GM23338 (cell line): ENCODE results near the gene FBXL2. TPM values are rescaled to one million over a fixed set of nuclear protein-coding genes. Genes with fewer than 3 reads are reported as not detected.

Source experiments
- ATAC-seq: fragments of 200-7000 bp; cut with Tn5 transposase; 3 replicates; pipeline ENCODE4 v1.9.1; 2020
- DNase-seq: peaks from one replicate; pipeline ENCODE4 v3.0.0-alpha.2; 2015; ENCODE audit warnings: low spot score
- H2AFZ ChIP-seq: fragments of 200-600 bp; sonication (generic); 2 replicates; pipeline ENCODE4 v1.8.0; 2016; ENCODE audit warnings: antibody characterized with exemption, mild to moderate bottlenecking, moderate library complexity
- H3F3A ChIP-seq: fragments of 200-600 bp; sonication (generic); replicated peaks from 2 replicates; pipeline ENCODE4 v1.8.0; 2017; ENCODE audit warnings: antibody characterized with exemption, mixed run types, low read depth
- H3K27ac ChIP-seq: fragments of 200-600 bp; sonication (generic); 2 replicates; pipeline ENCODE4 v1.6.1; 2016; ENCODE audit warnings: low read depth
- H3K27me3 ChIP-seq: fragments of 200-600 bp; sonication (generic); 2 replicates; pipeline ENCODE4 v1.8.0; 2016; ENCODE audit warnings: mild to moderate bottlenecking, mixed run types, moderate library complexity; ENCODE audit not compliant: insufficient read depth
- H3K36me3 ChIP-seq: fragments of 200-600 bp; sonication (generic); 2 replicates; pipeline ENCODE4 v1.8.0; 2016; ENCODE audit warnings: mild to moderate bottlenecking; ENCODE audit not compliant: insufficient read depth
- H3K4me1 ChIP-seq: fragments of 200-600 bp; sonication (generic); 2 replicates; pipeline ENCODE4 v1.8.0; 2016; ENCODE audit warnings: mild to moderate bottlenecking, moderate library complexity; ENCODE audit not compliant: insufficient read depth
- H3K4me2 ChIP-seq: fragments of 200-600 bp; sonication (generic); 2 replicates; pipeline ENCODE4 v1.7.1; 2017; ENCODE audit warnings: mixed run types
- H3K4me3 ChIP-seq: fragments of 200-600 bp; sonication (generic); 2 replicates; pipeline ENCODE4 v1.6.1; 2016; ENCODE audit warnings: mixed run types
- H3K79me2 ChIP-seq: fragments of 200-600 bp; sonication (generic); replicated peaks from 2 replicates; pipeline ENCODE4 v1.8.0; 2017; ENCODE audit warnings: mild to moderate bottlenecking; ENCODE audit not compliant: insufficient read depth
- H3K9me2 ChIP-seq: fragments of 200-600 bp; sonication (generic); 2 replicates; pipeline ENCODE4 v1.8.0; 2017; ENCODE audit not compliant: insufficient read depth
- H4K20me1 ChIP-seq: fragments of 200-600 bp; sonication (generic); replicated peaks from 2 replicates; pipeline ENCODE4 v1.8.0; 2017; ENCODE audit warnings: mild to moderate bottlenecking; ENCODE audit not compliant: insufficient read depth
- H3K27ac Mint-ChIP-seq: 2 replicates; pipeline ENCODE4 v1.8.0; 2020; ENCODE audit warnings: inconsistent platforms, mild to moderate bottlenecking, moderate library complexity, mixed read lengths
- H3K27me3 Mint-ChIP-seq: 3 replicates; pipeline ENCODE4 v1.8.0; 2022; ENCODE audit warnings: low read depth, mild to moderate bottlenecking, moderate library complexity, mixed read lengths, inconsistent platforms; ENCODE audit not compliant: insufficient read depth, poor library complexity
- H3K36me3 Mint-ChIP-seq: 3 replicates; pipeline ENCODE4 v1.8.0; 2021; ENCODE audit warnings: low read depth, mild to moderate bottlenecking, inconsistent platforms, moderate library complexity, mixed read lengths
- H3K4me1 Mint-ChIP-seq: 3 replicates; pipeline ENCODE4 v1.8.0; 2020; ENCODE audit warnings: mild to moderate bottlenecking, inconsistent platforms, mixed read lengths
- H3K4me3 Mint-ChIP-seq: 3 replicates; pipeline ENCODE4 v1.8.0; 2021; ENCODE audit warnings: moderate library complexity, mild to moderate bottlenecking, inconsistent platforms, mixed read lengths
- H3K9me3 Mint-ChIP-seq: 3 replicates; pipeline ENCODE4 v1.8.0; 2020; ENCODE audit warnings: moderate library complexity, mild to moderate bottlenecking, inconsistent platforms, mixed read lengths
- CREB1 ChIP-seq: fragments of 250-450 bp; sonication (Bioruptor Pico); IDR thresholded peaks from 2 replicates; pipeline ENCODE4 v1.5.0; 2020; ENCODE audit warnings: low read depth, mild to moderate bottlenecking, moderate library complexity
- EZH2 ChIP-seq: fragments of 200-600 bp; sonication (generic); IDR thresholded peaks from one replicate; pipeline ENCODE4 v1.8.0; 2017; ENCODE audit warnings: antibody characterized with exemption, mild to moderate bottlenecking, low read depth; ENCODE audit not compliant: unreplicated experiment
- EZH2phosphoT487 ChIP-seq: fragments of 200-600 bp; sonication (generic); IDR thresholded peaks from one replicate; pipeline ENCODE4 v1.8.1; 2018; ENCODE audit warnings: antibody characterized with exemption; ENCODE audit not compliant: unreplicated experiment
- JUNB ChIP-seq: IDR thresholded peaks from one replicate; pipeline ENCODE4 v1.6.1; 2016; ENCODE audit warnings: antibody characterized with exemption; ENCODE audit not compliant: unreplicated experiment
- NANOG ChIP-seq: IDR thresholded peaks from 2 replicates; pipeline ENCODE4 v1.6.1; 2016; ENCODE audit warnings: antibody characterized with exemption, borderline replicate concordance
- POLR2AphosphoS5 ChIP-seq: IDR thresholded peaks from 2 replicates; pipeline ENCODE4 v1.6.1; 2016; ENCODE audit warnings: antibody characterized with exemption, low read depth
- STAT1 ChIP-seq: IDR thresholded peaks from one replicate; pipeline ENCODE4 v1.6.1; 2016; ENCODE audit warnings: antibody characterized with exemption; ENCODE audit not compliant: unreplicated experiment
- ZNF114 ChIP-seq: fragments of 250-450 bp; sonication (Bioruptor Pico); IDR thresholded peaks from 2 replicates; pipeline ENCODE4 v1.5.0; 2020; ENCODE audit warnings: mild to moderate bottlenecking, moderate library complexity
- ZNF331 ChIP-seq: fragments of 250-450 bp; sonication (Bioruptor Pico); IDR thresholded peaks from 2 replicates; pipeline ENCODE4 v1.5.0; 2020; ENCODE audit warnings: low read depth, mild to moderate bottlenecking, moderate library complexity
- polyA plus RNA-seq: library from polyadenylated mRNA; unstranded; fragments of >200 nt; fragmentation: Nextera tagmentation; extraction: Ambion mirVana; gene quantifications from 2 replicates; pipeline ENCODE4 v1.2.1, GENCODE V29; 2016
- total RNA-seq: library from RNA; depleted of rRNA; stranded (reverse); fragments of >200 nt; shearing (Covaris generic); gene quantifications from 2 replicates; pipeline ENCODE4 v1.2.3, GENCODE V29; 2014
- TF ChIP-seq, protein P1 (sequence below): fragments of 250-450 bp; sonication (Bioruptor Pico); IDR thresholded peaks from 2 replicates; pipeline ENCODE4 v1.5.0; 2020; ENCODE audit warnings: mild to moderate bottlenecking, moderate library complexity
- TF ChIP-seq, protein P2 (sequence below): IDR thresholded peaks from one replicate; pipeline ENCODE4 v1.6.1; 2018; ENCODE audit warnings: antibody characterized with exemption; ENCODE audit not compliant: unreplicated experiment
- TF ChIP-seq, protein P3 (sequence below): IDR thresholded peaks from 2 replicates; pipeline ENCODE4 v1.6.1; 2016; ENCODE audit warnings: antibody characterized with exemption
- TF ChIP-seq, protein P4 (sequence below), 2 experiments: fragments of 200-600 bp in 1 of 2; sonication (generic) in 1 of 2; conservative IDR thresholded peaks; 2 replicates each; pipeline versions ENCODE4 v1.5.1 to v1.6.1; 2016 to 2017; ENCODE audit warnings: antibody characterized with exemption in 2 of 2, low read depth in 2 of 2, mild to moderate bottlenecking in 2 of 2, moderate library complexity in 1 of 2

Gene FBXL2
- total and polyA plus RNA-seq, 2 experiments from 2014 or later = 2.8 to 5.7 TPM

DNA sequence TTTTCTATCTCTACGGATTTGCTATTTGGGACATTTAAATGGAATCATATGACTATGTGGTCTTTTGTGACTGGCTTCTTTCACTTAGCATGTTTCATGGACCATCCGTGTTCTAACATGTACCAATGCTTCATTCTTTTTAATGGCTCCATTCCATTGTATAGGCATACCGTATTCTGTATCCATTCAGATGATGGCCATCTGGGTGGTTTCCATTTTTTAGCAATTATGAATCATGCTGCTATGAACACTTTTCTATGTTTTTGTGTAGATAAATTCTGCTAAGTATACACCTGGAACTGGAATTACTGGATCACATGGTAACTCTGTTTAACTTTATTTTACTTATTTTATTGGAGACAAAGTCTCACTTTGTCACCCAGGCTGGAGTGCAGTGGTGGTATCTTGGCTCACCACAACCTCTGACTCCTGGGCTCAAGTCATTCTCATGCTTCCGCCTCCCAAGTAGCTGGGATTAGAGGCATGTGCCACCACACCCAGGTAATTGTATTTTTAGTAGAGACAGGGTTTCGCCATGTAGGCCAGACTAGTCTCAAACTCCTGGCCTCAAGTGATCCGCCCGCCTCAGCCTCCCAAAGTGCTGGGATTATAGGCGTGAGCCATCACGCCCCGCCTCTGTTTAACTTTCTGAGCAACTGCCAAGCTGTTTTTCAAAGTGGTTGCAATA, 149.5 kb downstream of the FBXL2 start:
- no peaks in the 10 kb centered on the region for H3F3A ChIP-seq
- ATAC-seq = peak; percentile 17
- TF ChIP-seq ZNF331 (CRISPR knock-in tag) (no peak), POLR2AphosphoS5 (no peak), EZH2 (no peak), ZNF114 (no peak), JUNB (no peak), STAT1 (no peak), NANOG (no peak), EZH2phosphoT487 (no peak), CREB1 (CRISPR knock-in tag) (no peak)
- TF ChIP-seq, protein P1, sequence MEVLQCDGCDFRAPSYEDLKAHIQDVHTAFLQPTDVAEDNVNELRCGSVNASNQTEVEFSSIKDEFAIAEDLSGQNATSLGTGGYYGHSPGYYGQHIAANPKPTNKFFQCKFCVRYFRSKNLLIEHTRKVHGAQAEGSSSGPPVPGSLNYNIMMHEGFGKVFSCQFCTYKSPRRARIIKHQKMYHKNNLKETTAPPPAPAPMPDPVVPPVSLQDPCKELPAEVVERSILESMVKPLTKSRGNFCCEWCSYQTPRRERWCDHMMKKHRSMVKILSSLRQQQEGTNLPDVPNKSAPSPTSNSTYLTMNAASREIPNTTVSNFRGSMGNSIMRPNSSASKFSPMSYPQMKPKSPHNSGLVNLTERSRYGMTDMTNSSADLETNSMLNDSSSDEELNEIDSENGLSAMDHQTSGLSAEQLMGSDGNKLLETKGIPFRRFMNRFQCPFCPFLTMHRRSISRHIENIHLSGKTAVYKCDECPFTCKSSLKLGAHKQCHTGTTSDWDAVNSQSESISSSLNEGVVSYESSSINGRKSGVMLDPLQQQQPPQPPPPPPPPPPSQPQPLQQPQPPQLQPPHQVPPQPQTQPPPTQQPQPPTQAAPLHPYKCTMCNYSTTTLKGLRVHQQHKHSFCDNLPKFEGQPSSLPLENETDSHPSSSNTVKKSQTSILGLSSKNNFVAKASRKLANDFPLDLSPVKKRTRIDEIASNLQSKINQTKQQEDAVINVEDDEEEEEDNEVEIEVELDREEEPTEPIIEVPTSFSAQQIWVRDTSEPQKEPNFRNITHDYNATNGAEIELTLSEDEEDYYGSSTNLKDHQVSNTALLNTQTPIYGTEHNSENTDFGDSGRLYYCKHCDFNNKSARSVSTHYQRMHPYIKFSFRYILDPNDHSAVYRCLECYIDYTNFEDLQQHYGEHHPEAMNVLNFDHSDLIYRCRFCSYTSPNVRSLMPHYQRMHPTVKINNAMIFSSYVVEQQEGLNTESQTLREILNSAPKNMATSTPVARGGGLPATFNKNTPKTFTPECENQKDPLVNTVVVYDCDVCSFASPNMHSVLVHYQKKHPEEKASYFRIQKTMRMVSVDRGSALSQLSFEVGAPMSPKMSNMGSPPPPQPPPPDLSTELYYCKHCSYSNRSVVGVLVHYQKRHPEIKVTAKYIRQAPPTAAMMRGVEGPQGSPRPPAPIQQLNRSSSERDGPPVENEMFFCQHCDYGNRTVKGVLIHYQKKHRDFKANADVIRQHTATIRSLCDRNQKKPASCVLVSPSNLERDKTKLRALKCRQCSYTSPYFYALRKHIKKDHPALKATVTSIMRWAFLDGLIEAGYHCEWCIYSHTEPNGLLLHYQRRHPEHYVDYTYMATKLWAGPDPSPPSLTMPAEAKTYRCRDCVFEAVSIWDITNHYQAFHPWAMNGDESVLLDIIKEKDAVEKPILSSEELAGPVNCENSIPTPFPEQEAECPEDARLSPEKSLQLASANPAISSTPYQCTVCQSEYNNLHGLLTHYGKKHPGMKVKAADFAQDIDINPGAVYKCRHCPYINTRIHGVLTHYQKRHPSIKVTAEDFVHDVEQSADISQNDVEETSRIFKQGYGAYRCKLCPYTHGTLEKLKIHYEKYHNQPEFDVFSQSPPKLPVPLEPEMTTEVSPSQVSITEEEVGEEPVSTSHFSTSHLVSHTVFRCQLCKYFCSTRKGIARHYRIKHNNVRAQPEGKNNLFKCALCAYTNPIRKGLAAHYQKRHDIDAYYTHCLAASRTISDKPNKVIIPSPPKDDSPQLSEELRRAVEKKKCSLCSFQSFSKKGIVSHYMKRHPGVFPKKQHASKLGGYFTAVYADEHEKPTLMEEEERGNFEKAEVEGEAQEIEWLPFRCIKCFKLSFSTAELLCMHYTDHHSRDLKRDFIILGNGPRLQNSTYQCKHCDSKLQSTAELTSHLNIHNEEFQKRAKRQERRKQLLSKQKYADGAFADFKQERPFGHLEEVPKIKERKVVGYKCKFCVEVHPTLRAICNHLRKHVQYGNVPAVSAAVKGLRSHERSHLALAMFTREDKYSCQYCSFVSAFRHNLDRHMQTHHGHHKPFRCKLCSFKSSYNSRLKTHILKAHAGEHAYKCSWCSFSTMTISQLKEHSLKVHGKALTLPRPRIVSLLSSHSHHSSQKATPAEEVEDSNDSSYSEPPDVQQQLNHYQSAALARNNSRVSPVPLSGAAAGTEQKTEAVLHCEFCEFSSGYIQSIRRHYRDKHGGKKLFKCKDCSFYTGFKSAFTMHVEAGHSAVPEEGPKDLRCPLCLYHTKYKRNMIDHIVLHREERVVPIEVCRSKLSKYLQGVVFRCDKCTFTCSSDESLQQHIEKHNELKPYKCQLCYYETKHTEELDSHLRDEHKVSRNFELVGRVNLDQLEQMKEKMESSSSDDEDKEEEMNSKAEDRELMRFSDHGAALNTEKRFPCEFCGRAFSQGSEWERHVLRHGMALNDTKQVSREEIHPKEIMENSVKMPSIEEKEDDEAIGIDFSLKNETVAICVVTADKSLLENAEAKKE = no peak
- TF ChIP-seq, protein P2, sequence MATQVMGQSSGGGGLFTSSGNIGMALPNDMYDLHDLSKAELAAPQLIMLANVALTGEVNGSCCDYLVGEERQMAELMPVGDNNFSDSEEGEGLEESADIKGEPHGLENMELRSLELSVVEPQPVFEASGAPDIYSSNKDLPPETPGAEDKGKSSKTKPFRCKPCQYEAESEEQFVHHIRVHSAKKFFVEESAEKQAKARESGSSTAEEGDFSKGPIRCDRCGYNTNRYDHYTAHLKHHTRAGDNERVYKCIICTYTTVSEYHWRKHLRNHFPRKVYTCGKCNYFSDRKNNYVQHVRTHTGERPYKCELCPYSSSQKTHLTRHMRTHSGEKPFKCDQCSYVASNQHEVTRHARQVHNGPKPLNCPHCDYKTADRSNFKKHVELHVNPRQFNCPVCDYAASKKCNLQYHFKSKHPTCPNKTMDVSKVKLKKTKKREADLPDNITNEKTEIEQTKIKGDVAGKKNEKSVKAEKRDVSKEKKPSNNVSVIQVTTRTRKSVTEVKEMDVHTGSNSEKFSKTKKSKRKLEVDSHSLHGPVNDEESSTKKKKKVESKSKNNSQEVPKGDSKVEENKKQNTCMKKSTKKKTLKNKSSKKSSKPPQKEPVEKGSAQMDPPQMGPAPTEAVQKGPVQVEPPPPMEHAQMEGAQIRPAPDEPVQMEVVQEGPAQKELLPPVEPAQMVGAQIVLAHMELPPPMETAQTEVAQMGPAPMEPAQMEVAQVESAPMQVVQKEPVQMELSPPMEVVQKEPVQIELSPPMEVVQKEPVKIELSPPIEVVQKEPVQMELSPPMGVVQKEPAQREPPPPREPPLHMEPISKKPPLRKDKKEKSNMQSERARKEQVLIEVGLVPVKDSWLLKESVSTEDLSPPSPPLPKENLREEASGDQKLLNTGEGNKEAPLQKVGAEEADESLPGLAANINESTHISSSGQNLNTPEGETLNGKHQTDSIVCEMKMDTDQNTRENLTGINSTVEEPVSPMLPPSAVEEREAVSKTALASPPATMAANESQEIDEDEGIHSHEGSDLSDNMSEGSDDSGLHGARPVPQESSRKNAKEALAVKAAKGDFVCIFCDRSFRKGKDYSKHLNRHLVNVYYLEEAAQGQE = no peak
- TF ChIP-seq, protein P3, sequence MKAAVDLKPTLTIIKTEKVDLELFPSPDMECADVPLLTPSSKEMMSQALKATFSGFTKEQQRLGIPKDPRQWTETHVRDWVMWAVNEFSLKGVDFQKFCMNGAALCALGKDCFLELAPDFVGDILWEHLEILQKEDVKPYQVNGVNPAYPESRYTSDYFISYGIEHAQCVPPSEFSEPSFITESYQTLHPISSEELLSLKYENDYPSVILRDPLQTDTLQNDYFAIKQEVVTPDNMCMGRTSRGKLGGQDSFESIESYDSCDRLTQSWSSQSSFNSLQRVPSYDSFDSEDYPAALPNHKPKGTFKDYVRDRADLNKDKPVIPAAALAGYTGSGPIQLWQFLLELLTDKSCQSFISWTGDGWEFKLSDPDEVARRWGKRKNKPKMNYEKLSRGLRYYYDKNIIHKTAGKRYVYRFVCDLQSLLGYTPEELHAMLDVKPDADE = no peak
- TF ChIP-seq, protein P4, sequence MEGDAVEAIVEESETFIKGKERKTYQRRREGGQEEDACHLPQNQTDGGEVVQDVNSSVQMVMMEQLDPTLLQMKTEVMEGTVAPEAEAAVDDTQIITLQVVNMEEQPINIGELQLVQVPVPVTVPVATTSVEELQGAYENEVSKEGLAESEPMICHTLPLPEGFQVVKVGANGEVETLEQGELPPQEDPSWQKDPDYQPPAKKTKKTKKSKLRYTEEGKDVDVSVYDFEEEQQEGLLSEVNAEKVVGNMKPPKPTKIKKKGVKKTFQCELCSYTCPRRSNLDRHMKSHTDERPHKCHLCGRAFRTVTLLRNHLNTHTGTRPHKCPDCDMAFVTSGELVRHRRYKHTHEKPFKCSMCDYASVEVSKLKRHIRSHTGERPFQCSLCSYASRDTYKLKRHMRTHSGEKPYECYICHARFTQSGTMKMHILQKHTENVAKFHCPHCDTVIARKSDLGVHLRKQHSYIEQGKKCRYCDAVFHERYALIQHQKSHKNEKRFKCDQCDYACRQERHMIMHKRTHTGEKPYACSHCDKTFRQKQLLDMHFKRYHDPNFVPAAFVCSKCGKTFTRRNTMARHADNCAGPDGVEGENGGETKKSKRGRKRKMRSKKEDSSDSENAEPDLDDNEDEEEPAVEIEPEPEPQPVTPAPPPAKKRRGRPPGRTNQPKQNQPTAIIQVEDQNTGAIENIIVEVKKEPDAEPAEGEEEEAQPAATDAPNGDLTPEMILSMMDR (conservative IDR thresholded peaks at IDR 0.05; ENCODE audit: low read depth in 2 of 2) = no peak
- H3K79me2 ChIP-seq = peaks cover 94% of the 10 kb centered on the region
- peak overlapping the region; percentile 3; the same call in 1 of the 2 replicates for H3K4me3 ChIP-seq
- no peak overlapping the region for H2AFZ ChIP-seq
- Mint-ChIP-seq H3K4me1 (peaks cover 69% of the 10 kb centered on the region), H3K27ac (peak overlapping the region; percentile 36; the same call in 1 of the 2 replicates), H3K9me3 (no peaks in the 10 kb centered on the region), H3K36me3 (peaks cover 29% of the 10 kb centered on the region), H3K27me3 (peaks cover 10% of the 10 kb centered on the region), H3K4me3 (peak overlapping the region; percentile 49)
- no peaks in the 10 kb centered on the region for H3K9me2 ChIP-seq
- peak overlapping the region; percentile 44 for H3K4me2 ChIP-seq
- H3K27me3 ChIP-seq = no peaks in the 10 kb centered on the region
- peak overlapping the region; percentile 7; the same call in 1 of the 2 replicates for H3K27ac ChIP-seq
- H3K36me3 ChIP-seq = peaks cover 5% of the 10 kb centered on the region; the same call in 1 of the 2 replicates
- H3K4me1 ChIP-seq = peaks cover 66% of the 10 kb centered on the region
- no peak for DNase-seq
- peaks cover 46% of the 10 kb centered on the region for H4K20me1 ChIP-seq
